ENCODE data around the gene RNF111.
"Not testable (repeated sequence)": the region's sequence is repeated elsewhere in the genome, so short reads cannot be mapped to it uniquely, and the experiment has no call there.

The RNF111 gene

GRCh38 chr15:59059076-59059597, 71.7 kb downstream of the RNF111 start:
- no peak for DNase-seq (ENCODE audit: low spot score)

- DNase-seq (ENCODE audit: low spot score): peak; percentile 17
Measured at GRCh38 chr15:59060348-59060747, 72.9 kb downstream of the RNF111 start.

- no peak for DNase-seq (ENCODE audit: low spot score)
Measured at GRCh38 chr15:59063042-59063441, 75.6 kb downstream of the RNF111 start.

GRCh38 chr15:59069430-59069829, 82.0 kb downstream of the RNF111 start:
- DNase-seq (ENCODE audit: low spot score): no peak

GRCh38 chr15:59074607-59075006, 87.1 kb downstream of the RNF111 start:
- no peak for DNase-seq (ENCODE audit: low spot score)

- no peak for DNase-seq (ENCODE audit: low spot score)
Measured at GRCh38 chr15:59087731-59088130, 100.3 kb downstream of the RNF111 start.

- DNase-seq (ENCODE audit: low spot score): no peak
Measured at GRCh38 chr15:59094077-59094476, 106.6 kb downstream of the RNF111 start.

GRCh38 chr15:59096429-59096828, 109.0 kb downstream of the RNF111 start:
- DNase-seq (ENCODE audit: low spot score): no peak

GRCh38 chr15:59099162-59099685, 111.8 kb downstream of the RNF111 start:
- DNase-seq (ENCODE audit: low spot score): no peak

GRCh38 chr15:59104602-59104911, 117.1 kb downstream of the RNF111 start:
- DNase-seq (ENCODE audit: low spot score): no peak

GRCh38 chr15:59104912-59105732, 117.7 kb downstream of the RNF111 start, which contains the start of gene CCNB2:
Gene CCNB2 (plus strand): TSS chr15:59105146. CDS start chr15:59105269, 123 bp downstream.
- DNase-seq (ENCODE audit: low spot score): peak; percentile 97

GRCh38 chr15:59105854-59106253, 118.4 kb downstream of the RNF111 start:
- peak; percentile 22 for DNase-seq (ENCODE audit: low spot score)

GRCh38 chr15:59111251-59111650, 123.8 kb downstream of the RNF111 start:
- no peak for DNase-seq (ENCODE audit: low spot score)

- no peak for DNase-seq (ENCODE audit: low spot score)
Measured at GRCh38 chr15:59115047-59115446, 127.6 kb downstream of the RNF111 start.

GRCh38 chr15:59116141-59116540, 128.7 kb downstream of the RNF111 start:
- DNase-seq (ENCODE audit: low spot score): no peak

- DNase-seq (ENCODE audit: low spot score): no peak
Measured at GRCh38 chr15:59116771-59117170, 129.3 kb downstream of the RNF111 start.

GRCh38 chr15:59119625-59120024, 132.2 kb downstream of the RNF111 start:
- DNase-seq (ENCODE audit: low spot score): no peak

GRCh38 chr15:59120937-59121336, 133.5 kb downstream of the RNF111 start:
- DNase-seq (ENCODE audit: low spot score): no peak

- DNase-seq (ENCODE audit: low spot score): no peak
Measured at GRCh38 chr15:59124261-59124660, 136.8 kb downstream of the RNF111 start.

- not testable (repeated sequence) for DNase-seq (ENCODE audit: low spot score)
Measured at GRCh38 chr15:59125683-59126082, 138.2 kb downstream of the RNF111 start.

- DNase-seq (ENCODE audit: low spot score): not testable (repeated sequence)
Measured at GRCh38 chr15:59127255-59127654, 139.8 kb downstream of the RNF111 start.

GRCh38 chr15:59131456-59131855, 144.0 kb downstream of the RNF111 start:
- DNase-seq (ENCODE audit: low spot score): no peak

GRCh38 chr15:59131969-59132562, 144.6 kb downstream of the RNF111 start:
- no peak for DNase-seq (ENCODE audit: low spot score)

All from RKO (cell line).